Adrenal gland (tissue), 5 donors: ENCODE measurements around the gene HLA-F.

Experiments used
- POLR2A ChIP-seq, 2 donors: fragments of 450-650 bp; IDR thresholded peaks; one replicate each; pipeline ENCODE4 v1.6.1; 2017; ENCODE audit warnings: antibody characterized with exemption in 2 of 2, mild to moderate bottlenecking in 2 of 2, moderate library complexity in 1 of 2
- TF ChIP-seq, protein P1 (sequence below), 6 experiments: fragments of 450-650 bp in 4 of 6; fragments of 200-600 bp in 2 of 6; sonication (generic) in 1 of 6; IDR thresholded peaks; 1 replicate in 5 of 6; 2 replicates in 1 of 6; pipeline versions ENCODE4 v1.5.1 to v1.8.0; 2016 to 2021; ENCODE audit warnings: antibody characterized with exemption in 6 of 6, mild to moderate bottlenecking in 2 of 6, moderate library complexity in 1 of 6
- donor health status: DM: no; HTN: no; CAD: no.

DNA sequence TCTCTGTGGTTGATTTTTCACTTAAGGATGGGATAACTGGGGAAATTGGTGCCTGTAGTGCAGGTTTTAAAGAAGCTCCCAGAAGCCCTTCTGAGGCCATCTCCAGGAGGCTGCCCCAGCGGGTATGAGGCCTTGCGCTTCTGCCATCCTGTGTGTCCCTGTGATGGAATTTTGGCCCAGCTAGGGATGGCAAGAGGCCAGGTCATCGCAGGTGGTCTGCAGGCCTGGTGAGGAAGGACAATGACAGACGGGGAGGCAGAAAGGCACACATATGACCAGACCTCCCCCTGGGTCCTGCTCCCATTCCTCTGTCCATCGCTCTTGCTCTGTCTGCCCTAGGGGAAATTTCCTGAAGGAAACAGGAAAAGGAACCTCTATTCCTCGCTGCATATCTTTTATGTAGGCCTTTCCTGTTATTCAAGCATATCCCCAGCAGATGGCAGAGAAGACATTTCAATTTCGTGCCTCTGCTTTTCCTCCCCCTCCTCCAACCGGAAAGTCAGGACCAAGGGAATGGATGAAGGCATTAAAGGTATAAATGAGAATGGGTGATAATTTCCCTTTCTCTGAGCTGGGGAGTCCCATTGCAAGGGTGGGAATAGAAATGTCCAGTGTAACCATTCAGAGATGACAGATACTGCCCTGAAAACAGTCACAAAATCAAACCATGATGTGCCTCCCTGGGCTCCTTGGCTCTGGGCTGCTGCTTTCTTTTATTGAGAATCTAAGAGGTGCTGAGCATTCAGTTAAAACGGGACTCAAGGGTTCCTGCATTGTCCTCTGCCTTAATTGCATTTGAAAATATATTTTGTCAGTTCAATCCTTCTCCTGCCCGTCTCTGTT is 17.6 kb upstream of the HLA-F start:
- TF ChIP-seq, protein P1, sequence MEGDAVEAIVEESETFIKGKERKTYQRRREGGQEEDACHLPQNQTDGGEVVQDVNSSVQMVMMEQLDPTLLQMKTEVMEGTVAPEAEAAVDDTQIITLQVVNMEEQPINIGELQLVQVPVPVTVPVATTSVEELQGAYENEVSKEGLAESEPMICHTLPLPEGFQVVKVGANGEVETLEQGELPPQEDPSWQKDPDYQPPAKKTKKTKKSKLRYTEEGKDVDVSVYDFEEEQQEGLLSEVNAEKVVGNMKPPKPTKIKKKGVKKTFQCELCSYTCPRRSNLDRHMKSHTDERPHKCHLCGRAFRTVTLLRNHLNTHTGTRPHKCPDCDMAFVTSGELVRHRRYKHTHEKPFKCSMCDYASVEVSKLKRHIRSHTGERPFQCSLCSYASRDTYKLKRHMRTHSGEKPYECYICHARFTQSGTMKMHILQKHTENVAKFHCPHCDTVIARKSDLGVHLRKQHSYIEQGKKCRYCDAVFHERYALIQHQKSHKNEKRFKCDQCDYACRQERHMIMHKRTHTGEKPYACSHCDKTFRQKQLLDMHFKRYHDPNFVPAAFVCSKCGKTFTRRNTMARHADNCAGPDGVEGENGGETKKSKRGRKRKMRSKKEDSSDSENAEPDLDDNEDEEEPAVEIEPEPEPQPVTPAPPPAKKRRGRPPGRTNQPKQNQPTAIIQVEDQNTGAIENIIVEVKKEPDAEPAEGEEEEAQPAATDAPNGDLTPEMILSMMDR (IDR thresholded peaks at IDR 0.05), result peak; percentile 46 to 80 (median 68)
- no peak for TF ChIP-seq POLR2A (IDR thresholded peaks at IDR 0.05)
